IPS-15b (cell line): ENCODE results near the gene LRRTM4.
"Not testable (repeated sequence)": the region's sequence is repeated elsewhere in the genome, so short reads cannot be mapped to it uniquely, and the experiment has no call there.

Source experiments
- H3K27me3 ChIP-seq: one replicate; pipeline ENCODE4 v1.6.1; 2013; ENCODE audit warnings: low read length; ENCODE audit not compliant: control insufficient read depth, insufficient read depth
- H3K36me3 ChIP-seq: one replicate; pipeline ENCODE4 v1.6.1; 2013; ENCODE audit warnings: low read length; ENCODE audit not compliant: control insufficient read depth, insufficient read depth
- H3K4me1 ChIP-seq: one replicate; pipeline ENCODE4 v1.6.1; 2013; ENCODE audit warnings: mild to moderate bottlenecking, low read length; ENCODE audit not compliant: control insufficient read depth, insufficient read depth
- H3K4me3 ChIP-seq: one replicate; pipeline ENCODE4 v1.5.1; 2013; ENCODE audit warnings: low read depth, low read length
- H3K9ac ChIP-seq: one replicate; pipeline ENCODE4 v1.6.1; 2013; ENCODE audit warnings: low read depth, mild to moderate bottlenecking, low read length
- H3K9me3 ChIP-seq: one replicate; pipeline ENCODE4 v1.6.1; 2013; ENCODE audit warnings: mild to moderate bottlenecking, low read length; ENCODE audit not compliant: control insufficient read depth, insufficient read depth

The LRRTM4 gene

GRCh38 chr2:77207331-77207730 lies 314.8 kb downstream of the LRRTM4 start:
- Histone ChIP-seq H3K36me3 (no peaks in the 10 kb centered on the region), H3K9me3 (no peaks in the 10 kb centered on the region), H3K4me1 (no peaks in the 10 kb centered on the region), H3K27me3 (no peaks in the 10 kb centered on the region), H3K4me3 (no peak overlapping the region), H3K9ac (no peak overlapping the region)

- H3K4me1 ChIP-seq, result no peaks in the 10 kb centered on the region
Measured at GRCh38 chr2:77201755-77202154, 320.4 kb downstream of the LRRTM4 start.

GRCh38 chr2:77199411-77199810 lies 322.8 kb downstream of the LRRTM4 start:
- no peaks in the 10 kb centered on the region for H3K4me1 ChIP-seq
- H3K4me3 ChIP-seq, result no peak overlapping the region
- H3K9me3 ChIP-seq, result no peaks in the 10 kb centered on the region
- no peaks in the 10 kb centered on the region for H3K27me3 ChIP-seq
- no peak overlapping the region for H3K9ac ChIP-seq
- H3K36me3 ChIP-seq, result no peaks in the 10 kb centered on the region

More at GRCh38 chr2:77201755-77202154, 320.4 kb downstream of the LRRTM4 start:
- no peaks in the 10 kb centered on the region for H3K36me3 ChIP-seq
- no peak overlapping the region for H3K9ac ChIP-seq
- H3K9me3 ChIP-seq, result no peaks in the 10 kb centered on the region
- H3K27me3 ChIP-seq, result no peaks in the 10 kb centered on the region
- no peak overlapping the region for H3K4me3 ChIP-seq

GRCh38 chr2:77193858-77194448 lies 328.2 kb downstream of the LRRTM4 start:
- Histone ChIP-seq H3K4me3 (no peak overlapping the region), H3K36me3 (no peaks in the 10 kb centered on the region), H3K4me1 (no peaks in the 10 kb centered on the region), H3K9me3 (no peaks in the 10 kb centered on the region), H3K27me3 (no peaks in the 10 kb centered on the region), H3K9ac (no peak overlapping the region)

GRCh38 chr2:77192811-77193289 lies 329.3 kb downstream of the LRRTM4 start:
- Histone ChIP-seq H3K36me3 (no peaks in the 10 kb centered on the region), H3K9ac (no peak overlapping the region), H3K4me1 (no peaks in the 10 kb centered on the region), H3K4me3 (no peak overlapping the region), H3K9me3 (no peaks in the 10 kb centered on the region), H3K27me3 (no peaks in the 10 kb centered on the region)

- Histone ChIP-seq H3K36me3 (no peaks in the 10 kb centered on the region), H3K27me3 (no peaks in the 10 kb centered on the region), H3K4me3 (no peak overlapping the region), H3K9ac (no peak overlapping the region), H3K9me3 (no peaks in the 10 kb centered on the region), H3K4me1 (no peaks in the 10 kb centered on the region)
Measured at GRCh38 chr2:77191665-77192064, 330.5 kb downstream of the LRRTM4 start.

GRCh38 chr2:77190721-77191346 lies 331.3 kb downstream of the LRRTM4 start:
- no peak overlapping the region for H3K9ac ChIP-seq
- H3K4me1 ChIP-seq, result no peaks in the 10 kb centered on the region
- H3K36me3 ChIP-seq, result no peaks in the 10 kb centered on the region
- H3K4me3 ChIP-seq, result no peak overlapping the region
- no peaks in the 10 kb centered on the region for H3K27me3 ChIP-seq
- H3K9me3 ChIP-seq, result no peaks in the 10 kb centered on the region

- Histone ChIP-seq H3K4me1 (no peaks in the 10 kb centered on the region), H3K9ac (no peak overlapping the region), H3K36me3 (no peaks in the 10 kb centered on the region), H3K4me3 (no peak overlapping the region), H3K27me3 (no peaks in the 10 kb centered on the region), H3K9me3 (no peaks in the 10 kb centered on the region)
Measured at GRCh38 chr2:77185052-77185451, 337.1 kb downstream of the LRRTM4 start.

- no peaks in the 10 kb centered on the region for H3K4me1 ChIP-seq
Measured at GRCh38 chr2:77179297-77179696, 342.9 kb downstream of the LRRTM4 start.

GRCh38 chr2:77175266-77175780 lies 346.9 kb downstream of the LRRTM4 start:
- not testable (repeated sequence) for H3K27me3 ChIP-seq, H3K9ac ChIP-seq, H3K9me3 ChIP-seq, H3K4me3 ChIP-seq, H3K4me1 ChIP-seq, H3K36me3 ChIP-seq

More at GRCh38 chr2:77179297-77179696, 342.9 kb downstream of the LRRTM4 start:
- Histone ChIP-seq H3K4me3 (no peak overlapping the region), H3K9ac (no peak overlapping the region), H3K9me3 (no peaks in the 10 kb centered on the region), H3K27me3 (no peaks in the 10 kb centered on the region), H3K36me3 (no peaks in the 10 kb centered on the region)

GRCh38 chr2:77169426-77169825 lies 352.8 kb downstream of the LRRTM4 start:
- H3K36me3 ChIP-seq, result no peaks in the 10 kb centered on the region
- no peak overlapping the region for H3K4me3 ChIP-seq
- H3K4me1 ChIP-seq, result no peaks in the 10 kb centered on the region

GRCh38 chr2:77164021-77164420 lies 358.2 kb downstream of the LRRTM4 start:
- H3K27me3 ChIP-seq, H3K36me3 ChIP-seq, H3K9me3 ChIP-seq, H3K4me3 ChIP-seq, H3K9ac ChIP-seq, H3K4me1 ChIP-seq: not testable (repeated sequence)

More at GRCh38 chr2:77169426-77169825, 352.8 kb downstream of the LRRTM4 start:
- H3K9me3 ChIP-seq, result no peaks in the 10 kb centered on the region
- no peaks in the 10 kb centered on the region for H3K27me3 ChIP-seq
- no peak overlapping the region for H3K9ac ChIP-seq
